Small intestine (tissue), 7 donors: ENCODE measurements around the gene PLEKHA8. TPM values are rescaled to one million over a fixed set of nuclear protein-coding genes. Genes with fewer than 3 reads are reported as not detected.
"Not testable (repeated sequence)": the region's sequence is repeated elsewhere in the genome, so short reads cannot be mapped to it uniquely, and the experiment has no call there.

Source experiments
- DNase-seq, 2 donors: peaks; one replicate each; pipeline versions ENCODE4 v3.0.0 to v3.0.0-alpha.2; 2013
- FAIRE-seq: peaks from 2 replicates; lab custom pipeline; 2012; peaks lifted over from hg19 to GRCh38; lab: Jason Lieb, UNC
- H3K27ac ChIP-seq, 3 donors: one replicate each; pipeline ENCODE4 v1.5.1; 2013; ENCODE audit warnings: low read length in 2 of 3, mild to moderate bottlenecking in 2 of 3, control low read depth in 1 of 3, inconsistent platforms in 1 of 3, low read depth in 1 of 3, moderate library complexity in 1 of 3
- H3K27me3 ChIP-seq, 3 donors: one replicate each; pipeline ENCODE4 v1.6.1; 2013; ENCODE audit warnings: low read length in 3 of 3, inconsistent platforms in 1 of 3; ENCODE audit not compliant: control insufficient read depth in 3 of 3, insufficient read depth in 3 of 3
- H3K36me3 ChIP-seq, 3 donors: one replicate each; pipeline ENCODE4 v1.6.1; 2013; ENCODE audit warnings: low read length in 3 of 3, inconsistent platforms in 1 of 3, low read depth in 1 of 3, mild to moderate bottlenecking in 1 of 3, moderate library complexity in 1 of 3; ENCODE audit not compliant: control insufficient read depth in 3 of 3, insufficient read depth in 2 of 3
- H3K4me1 ChIP-seq, 3 donors: one replicate each; pipeline ENCODE4 v1.6.1; 2013; ENCODE audit warnings: low read length in 2 of 3, inconsistent platforms in 1 of 3, low read depth in 1 of 3, mild to moderate bottlenecking in 1 of 3, moderate library complexity in 1 of 3; ENCODE audit not compliant: control insufficient read depth in 3 of 3, insufficient read depth in 2 of 3
- H3K4me3 ChIP-seq, 3 donors: one replicate each; pipeline ENCODE4 v1.5.1; 2013; ENCODE audit warnings: low read length in 3 of 3, control low read depth in 1 of 3, inconsistent platforms in 1 of 3, low read depth in 1 of 3, mild to moderate bottlenecking in 1 of 3, moderate library complexity in 1 of 3
- H3K9me3 ChIP-seq, 2 donors: one replicate each; pipeline ENCODE4 v1.6.1; 2013; ENCODE audit warnings: low read depth in 1 of 2, low read length in 1 of 2; ENCODE audit not compliant: control insufficient read depth in 2 of 2, insufficient read depth in 1 of 2
- WGBS, 3 donors: extraction: QIAGEN DNeasy Blood & Tissue Kit; methylation state at CpG; one replicate each; pipeline ENCODE4 v1.1.7; 2013; 5-methylcytosine and 5-hydroxymethylcytosine counted together
- polyA plus RNA-seq, 4 donors: library from polyadenylated mRNA; stranded (reverse) in 3 of 4; unstranded in 1 of 4; fragments of 200-250 nt in 3 of 4; fragments of 120-200 nt in 1 of 4; gene quantifications; one replicate each; pipeline versions ENCODE4 v1.2.1 to v1.2.3, GENCODE V29; 2013
- donor health status: healthy with polysubstance abuse.
- donor health status: control.
- donor health status: control.
- donor health status: Bipolar disorder and iron deficiency.
- donor health status: healthy.

Gene PLEKHA8
- polyA plus RNA-seq, 4 donors = 3.8 to 5.0 (median 4.4) TPM

GRCh38 chr7:30087371-30087770, 59.2 kb downstream of the PLEKHA8 start:
- Histone ChIP-seq H3K36me3 (peaks cover 0 to 2% (median 2%) of the 10 kb centered on the region in 3 donors), H3K27ac (no peak overlapping the region), H3K4me1 (no peaks in the 10 kb centered on the region), H3K4me3 (no peak overlapping the region), H3K9me3 (no peaks in the 10 kb centered on the region), H3K27me3 (no peaks in the 10 kb centered on the region)
- FAIRE-seq = no peak
- DNase-seq = no peak

DNA sequence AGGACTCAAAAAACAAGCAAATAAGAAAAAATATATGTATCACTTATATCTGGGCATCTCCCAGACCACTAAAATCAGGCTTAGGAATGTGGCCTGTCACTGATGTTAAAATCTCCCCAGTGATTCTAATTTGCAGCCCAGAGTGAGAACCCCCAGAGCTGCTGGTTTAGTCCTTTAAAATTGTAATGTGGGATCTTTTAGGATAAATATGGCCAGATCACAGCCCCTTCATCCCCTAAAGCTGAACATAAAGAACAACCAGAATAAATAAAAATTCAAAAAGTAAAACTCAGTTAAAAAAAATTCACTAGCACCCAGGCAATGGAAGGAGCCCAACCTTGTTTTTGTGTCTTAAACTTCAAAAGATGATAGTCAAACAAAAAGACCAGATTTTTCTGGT, 60.1 kb downstream of the PLEKHA8 start:
- Histone ChIP-seq H3K4me3 (no peak overlapping the region), H3K27me3 (no peaks in the 10 kb centered on the region), H3K9me3 (no peaks in the 10 kb centered on the region), H3K36me3 (peaks cover 0 to 2% (median 2%) of the 10 kb centered on the region in 3 donors), H3K27ac (no peak overlapping the region), H3K4me1 (no peaks in the 10 kb centered on the region)
- FAIRE-seq (no peak), DNase-seq (no peak)

- 78 to 90% (median 85%) methylated on average over 3 of the region's 3 CpGs for WGBS, 3 donors
- DNase-seq (no peak), FAIRE-seq (no peak)
- Histone ChIP-seq H3K27me3 (no peaks in the 10 kb centered on the region), H3K4me1 (no peaks in the 10 kb centered on the region), H3K36me3 (peaks cover 0 to 2% (median 0%) of the 10 kb centered on the region in 3 donors), H3K27ac (no peak overlapping the region), H3K4me3 (no peak overlapping the region), H3K9me3 (no peaks in the 10 kb centered on the region)
Measured at GRCh38 chr7:30090111-30090510, 61.9 kb downstream of the PLEKHA8 start.

GRCh38 chr7:30091491-30091912, 63.3 kb downstream of the PLEKHA8 start:
- peaks cover 0 to 2% (median 0%) of the 10 kb centered on the region in 3 donors for H3K36me3 ChIP-seq
- H3K27me3 ChIP-seq = no peaks in the 10 kb centered on the region
- H3K27ac ChIP-seq = no peak overlapping the region
- no peaks in the 10 kb centered on the region for H3K4me1 ChIP-seq
- no peak overlapping the region for H3K4me3 ChIP-seq
- 72 to 89% (median 84%) methylated on average over 2 of the region's 2 CpGs for WGBS, 3 donors
- FAIRE-seq = no peak
- no peaks in the 10 kb centered on the region for H3K9me3 ChIP-seq
- DNase-seq = no peak

DNA sequence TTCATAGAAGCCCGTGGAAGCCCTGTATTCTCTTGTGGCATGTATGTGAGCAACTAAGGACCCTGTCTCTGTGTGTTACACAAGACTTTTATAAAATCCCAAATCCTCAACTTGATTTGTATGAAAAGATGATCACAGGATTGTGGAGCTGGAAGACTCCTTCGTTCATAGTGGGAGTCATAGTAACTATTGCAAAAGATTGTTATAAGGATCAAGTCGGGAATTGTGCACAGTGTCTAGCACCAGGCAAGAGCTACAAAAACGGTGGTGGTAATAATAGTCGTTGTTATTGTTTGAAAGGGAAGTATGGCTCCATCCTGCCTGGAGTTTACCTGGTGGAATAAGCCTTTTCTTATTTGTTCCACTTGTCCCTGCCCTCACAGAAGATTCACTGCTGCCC, 63.8 kb downstream of the PLEKHA8 start:
- DNase-seq = no peak
- Histone ChIP-seq H3K4me1 (no peaks in the 10 kb centered on the region), H3K4me3 (no peak overlapping the region), H3K27ac (no peak overlapping the region), H3K27me3 (no peaks in the 10 kb centered on the region), H3K9me3 (no peaks in the 10 kb centered on the region), H3K36me3 (peaks cover 0 to 2% (median 0%) of the 10 kb centered on the region in 3 donors)
- no peak for FAIRE-seq
- WGBS, 3 donors = 92 to 98% (median 97%) methylated on average over 5 of the region's 5 CpGs

GRCh38 chr7:30093420-30093952, 65.3 kb downstream of the PLEKHA8 start:
- H3K36me3 ChIP-seq = peaks cover 0 to 2% (median 0%) of the 10 kb centered on the region in 3 donors
- no peaks in the 10 kb centered on the region for H3K4me1 ChIP-seq
- no peak for FAIRE-seq
- 70 to 83% (median 78%) methylated on average over 5 of the region's 5 CpGs for WGBS, 3 donors
- no peak overlapping the region for H3K27ac ChIP-seq
- H3K27me3 ChIP-seq = no peaks in the 10 kb centered on the region
- peak in 1 of 2 donors; percentile 11 for DNase-seq
- H3K9me3 ChIP-seq = peaks cover 0 to 3% of the 10 kb centered on the region in 2 donors
- H3K4me3 ChIP-seq = no peak overlapping the region

DNA sequence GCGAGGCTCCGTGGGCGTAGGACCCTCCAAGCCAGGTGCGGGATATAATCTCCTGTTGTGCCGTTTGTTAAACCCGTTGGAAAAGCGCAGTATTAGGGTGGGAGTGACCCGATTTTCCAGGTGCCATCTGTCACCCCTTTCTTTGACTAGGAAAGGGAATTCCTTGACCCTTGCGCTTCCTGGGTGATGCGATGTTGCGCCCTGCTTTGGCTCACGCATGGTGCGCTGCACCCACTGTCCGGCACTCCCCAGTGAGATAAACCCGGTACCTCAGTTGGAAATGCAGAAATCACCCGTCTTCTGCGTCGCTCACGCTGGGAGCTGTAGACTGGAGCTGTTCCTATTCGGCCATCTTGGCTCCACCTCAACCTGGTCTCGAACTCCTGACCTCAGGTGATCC, 70.4 kb downstream of the PLEKHA8 start:
- FAIRE-seq, H3K4me3 ChIP-seq, H3K27me3 ChIP-seq, H3K4me1 ChIP-seq, DNase-seq, H3K36me3 ChIP-seq, H3K27ac ChIP-seq, H3K9me3 ChIP-seq: not testable (repeated sequence)
- 93 to 96% (median 94%) methylated on average over 21 of the region's 21 CpGs for WGBS, 3 donors

- H3K27ac ChIP-seq = no peak overlapping the region
- no peak for FAIRE-seq
- no peak for DNase-seq
- peaks cover 0 to 7% of the 10 kb centered on the region in 2 donors for H3K9me3 ChIP-seq
- WGBS, 3 donors = 78 to 86% (median 79%) methylated on average over 3 of the region's 3 CpGs
- H3K4me3 ChIP-seq = no peak overlapping the region
- H3K4me1 ChIP-seq = no peaks in the 10 kb centered on the region
- no peaks in the 10 kb centered on the region for H3K27me3 ChIP-seq
- no peaks in the 10 kb centered on the region for H3K36me3 ChIP-seq
Measured at GRCh38 chr7:30102281-30102680, 74.1 kb downstream of the PLEKHA8 start.

DNA sequence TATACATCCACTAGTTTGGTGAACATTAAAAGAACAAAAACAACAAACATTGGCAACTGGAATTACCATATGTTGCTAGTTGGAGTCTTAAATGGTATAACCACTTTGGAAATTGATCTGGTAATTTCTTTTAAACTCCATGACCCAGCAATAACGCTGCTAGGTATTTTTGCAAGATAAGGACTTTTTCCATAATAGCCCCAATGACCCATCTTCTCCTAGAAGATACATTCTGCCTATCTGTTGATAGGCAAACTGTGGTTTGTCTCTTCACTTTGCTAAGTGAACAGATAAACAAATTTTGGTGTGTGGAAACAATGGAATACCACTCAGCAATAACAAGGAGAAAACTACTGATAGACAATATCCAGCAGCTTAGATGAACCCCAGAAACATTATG, 75.9 kb downstream of the PLEKHA8 start:
- H3K27ac ChIP-seq = no peak overlapping the region
- no peak overlapping the region for H3K4me3 ChIP-seq
- no peaks in the 10 kb centered on the region for H3K9me3 ChIP-seq
- no peak for FAIRE-seq
- WGBS, 3 donors = 61 to 84% (median 75%) methylated on average over 1 of the region's 1 CpG
- no peaks in the 10 kb centered on the region for H3K27me3 ChIP-seq
- no peak for DNase-seq
- no peaks in the 10 kb centered on the region for H3K4me1 ChIP-seq
- no peaks in the 10 kb centered on the region for H3K36me3 ChIP-seq
